ENCODE measurements around the gene PLAC8. TPM values are rescaled to one million over a fixed set of nuclear protein-coding genes. Genes with fewer than 3 reads are reported as not detected.
A peak's percentile ranks its signal among the peaks of the same experiment; 100 is the strongest.

The PLAC8 gene
- total and polyA plus RNA-seq, 2 donors (not counting 1 experiment from before 2014, with no cell fraction given): 125 to 499 TPM

DNA sequence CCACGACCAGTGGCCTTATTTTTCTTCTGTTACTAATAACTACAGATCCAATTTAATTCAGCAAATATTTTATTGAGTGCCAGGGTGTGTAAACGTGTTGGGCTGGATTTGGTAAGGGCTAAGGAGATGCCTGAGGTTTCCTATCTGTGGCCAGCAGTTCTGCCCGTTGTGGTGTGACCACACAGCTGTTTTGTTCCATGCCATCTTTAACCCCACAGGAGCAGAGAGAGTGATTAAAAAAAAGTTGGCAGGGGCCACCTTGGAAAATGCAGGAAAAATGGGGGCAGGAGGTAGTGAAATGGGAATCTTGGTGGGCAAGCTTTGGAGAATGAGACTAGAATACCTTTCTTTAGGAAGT lies 1.1 kb downstream of the PLAC8 start:
- Mint-ChIP-seq H3K9me3 (ENCODE audit: insufficient read depth) (no peaks in the 10 kb centered on the region), H3K27ac (peak overlapping the region; percentile 93), H3K4me1 (peaks cover 49% of the 10 kb centered on the region), H3K27me3 (no peaks in the 10 kb centered on the region), H3K4me3 (peak overlapping the region; percentile 93)
- Histone ChIP-seq H3K79me2 (ENCODE audit: control insufficient read depth, insufficient read depth, low read length) (peaks cover 83% of the 10 kb centered on the region), H3K4me3 (ENCODE audit: control extremely low read depth in 1 of 5, extremely low read depth in 1 of 5, insufficient read depth in 1 of 5, low read depth in 2 of 5, low read length in 4 of 5) (peak overlapping the region; percentile 66 to 100 (median 74)), H2AFZ (ENCODE audit: insufficient read depth, low read depth, low read length, poor library complexity, severe bottlenecking) (peak overlapping the region; percentile 29), H3K36me3 (replicated peaks in 1 of 2; ENCODE audit: control extremely low read depth in 1 of 2, control insufficient read depth in 1 of 2, extremely low read depth in 1 of 2, insufficient read depth in 2 of 2, low read length in 1 of 2) (peaks cover 0 to 17% of the 10 kb centered on the region in 2 experiments), H3K9ac (ENCODE audit: low read length) (peak overlapping the region; percentile 93), H3K9me3 (ENCODE audit: control extremely low read depth in 1 of 3, control insufficient read depth in 2 of 3, insufficient read depth in 1 of 3, low read length in 2 of 3) (no peaks in the 10 kb centered on the region), H3K27ac (ENCODE audit: low read length in 2 of 2) (peak overlapping the region; percentile 80 to 91), H4K20me1 (ENCODE audit: control insufficient read depth, insufficient read depth, low read length, poor library complexity, severe bottlenecking) (peaks cover 11% of the 10 kb centered on the region), H3K4me2 (replicated peaks; ENCODE audit: low read depth, low read length, poor library complexity, severe bottlenecking) (peak overlapping the region; percentile 79), H3K27me3 (replicated peaks in 1 of 4; ENCODE audit: control extremely low read depth in 1 of 4, control insufficient read depth in 3 of 4, insufficient read depth in 4 of 4, low read length in 3 of 4) (no peaks in the 10 kb centered on the region), H3K4me1 (ENCODE audit: control insufficient read depth in 2 of 2, insufficient read depth in 2 of 2, low read length in 2 of 2) (peaks cover 39 to 40% of the 10 kb centered on the region in 2 donors)
- TF ChIP-seq, protein P1, sequence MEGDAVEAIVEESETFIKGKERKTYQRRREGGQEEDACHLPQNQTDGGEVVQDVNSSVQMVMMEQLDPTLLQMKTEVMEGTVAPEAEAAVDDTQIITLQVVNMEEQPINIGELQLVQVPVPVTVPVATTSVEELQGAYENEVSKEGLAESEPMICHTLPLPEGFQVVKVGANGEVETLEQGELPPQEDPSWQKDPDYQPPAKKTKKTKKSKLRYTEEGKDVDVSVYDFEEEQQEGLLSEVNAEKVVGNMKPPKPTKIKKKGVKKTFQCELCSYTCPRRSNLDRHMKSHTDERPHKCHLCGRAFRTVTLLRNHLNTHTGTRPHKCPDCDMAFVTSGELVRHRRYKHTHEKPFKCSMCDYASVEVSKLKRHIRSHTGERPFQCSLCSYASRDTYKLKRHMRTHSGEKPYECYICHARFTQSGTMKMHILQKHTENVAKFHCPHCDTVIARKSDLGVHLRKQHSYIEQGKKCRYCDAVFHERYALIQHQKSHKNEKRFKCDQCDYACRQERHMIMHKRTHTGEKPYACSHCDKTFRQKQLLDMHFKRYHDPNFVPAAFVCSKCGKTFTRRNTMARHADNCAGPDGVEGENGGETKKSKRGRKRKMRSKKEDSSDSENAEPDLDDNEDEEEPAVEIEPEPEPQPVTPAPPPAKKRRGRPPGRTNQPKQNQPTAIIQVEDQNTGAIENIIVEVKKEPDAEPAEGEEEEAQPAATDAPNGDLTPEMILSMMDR (IDR thresholded peaks at IDR 0.05): no peak
- no peak for TF ChIP-seq EZH2 (IDR thresholded peaks at IDR 0.05; ENCODE audit: borderline replicate concordance, insufficient read depth, low read depth, low read length, poor library complexity, severe bottlenecking)
- ATAC-seq (ENCODE audit: low read depth): no peak
- intact Hi-C loops (cut with micrococcal nuclease): loop anchor here (2.0 to 10.0 kb wide), 2 partner anchors 31 to 209 kb away; partner anchors contain the start of gene THAP9
- ChIA-PET POLR2A (interaction anchor here (0.9 to 2.1 kb wide), 5 partner anchors 10 to 138 kb away, joined by 3 to 14 read pairs (median 4); no protein-coding TSS in a partner anchor), CTCF (interaction anchor here (0.9 to 5.9 kb wide), 16 partner anchors 10 to 167 kb away, joined by 3 to 72 read pairs (median 6); no protein-coding TSS in a partner anchor)
- 0% methylated on average over 2 of the region's 3 CpGs for WGBS (ENCODE audit: insufficient coverage)
- DNase-seq: no peak
